HG02798 (cell line): ENCODE data around the gene SLCO3A1.

Experiments used
- ATAC-seq: cut with Tn5 transposase; IDR thresholded peaks from one replicate; pipeline ENCODE4 v1.9.1; 2021; ENCODE audit warnings: mild to moderate bottlenecking; ENCODE audit not compliant: unreplicated experiment, poor library complexity

SLCO3A1 gene

GRCh38 chr15:91880373-91880772, 26.9 kb downstream of the SLCO3A1 start:
- ATAC-seq = no peak

GRCh38 chr15:91881569-91882297, 28.2 kb downstream of the SLCO3A1 start:
- ATAC-seq = no peak

GRCh38 chr15:91882858-91883586, 29.5 kb downstream of the SLCO3A1 start:
- no peak for ATAC-seq

GRCh38 chr15:91884606-91885005, 31.1 kb downstream of the SLCO3A1 start:
- ATAC-seq = no peak

- no peak for ATAC-seq
Measured at GRCh38 chr15:91885054-91885453, 31.5 kb downstream of the SLCO3A1 start.

GRCh38 chr15:91885714-91886270, 32.3 kb downstream of the SLCO3A1 start:
- no peak for ATAC-seq

- no peak for ATAC-seq
Measured at GRCh38 chr15:91886878-91887277, 33.4 kb downstream of the SLCO3A1 start.

- no peak for ATAC-seq
Measured at GRCh38 chr15:91887321-91887720, 33.8 kb downstream of the SLCO3A1 start.

- ATAC-seq = no peak
Measured at GRCh38 chr15:91887921-91888373, 34.4 kb downstream of the SLCO3A1 start.

- no peak for ATAC-seq
Measured at GRCh38 chr15:91889111-91889815, 35.8 kb downstream of the SLCO3A1 start.

- no peak for ATAC-seq
Measured at GRCh38 chr15:91890614-91891013, 37.1 kb downstream of the SLCO3A1 start.

GRCh38 chr15:91891101-91891500, 37.6 kb downstream of the SLCO3A1 start:
- no peak for ATAC-seq

GRCh38 chr15:91891788-91892345, 38.4 kb downstream of the SLCO3A1 start:
- no peak for ATAC-seq

- no peak for ATAC-seq
Measured at GRCh38 chr15:91892436-91892835, 38.9 kb downstream of the SLCO3A1 start.

- no peak for ATAC-seq
Measured at GRCh38 chr15:91894606-91895005, 41.1 kb downstream of the SLCO3A1 start.

GRCh38 chr15:91895051-91895450, 41.5 kb downstream of the SLCO3A1 start:
- ATAC-seq = no peak

- no peak for ATAC-seq
Measured at GRCh38 chr15:91896341-91897055, 43.0 kb downstream of the SLCO3A1 start.

- ATAC-seq = no peak
Measured at GRCh38 chr15:91897585-91898372, 44.3 kb downstream of the SLCO3A1 start.

GRCh38 chr15:91898843-91899242, 45.3 kb downstream of the SLCO3A1 start:
- ATAC-seq = no peak
